GM12874 (cell line): ENCODE results near the gene PIWIL4.

Experiments used
- CTCF ChIP-seq: IDR thresholded peaks from 2 replicates; pipeline ENCODE4 v1.5.1; 2011; ENCODE audit warnings: low read depth, mild to moderate bottlenecking, control low read depth, low read length, moderate library complexity; ENCODE audit not compliant: insufficient read depth

PIWIL4 gene

GRCh38 chr11:94655956-94656355 lies 88.8 kb downstream of the PIWIL4 start:
- TF ChIP-seq CTCF, result no peak

- TF ChIP-seq CTCF, result no peak
These were observed 89.8 kb downstream of the PIWIL4 start for GRCh38 chr11:94656968-94657367.

- no peak for TF ChIP-seq CTCF
These were observed 90.5 kb downstream of the PIWIL4 start for GRCh38 chr11:94657629-94658028.

GRCh38 chr11:94658386-94658785 lies 91.2 kb downstream of the PIWIL4 start:
- no peak for TF ChIP-seq CTCF

- no peak for TF ChIP-seq CTCF
These were observed 91.7 kb downstream of the PIWIL4 start for GRCh38 chr11:94658888-94659287.

GRCh38 chr11:94661444-94661843 lies 94.3 kb downstream of the PIWIL4 start:
- TF ChIP-seq CTCF, result no peak

GRCh38 chr11:94662065-94662779 lies 95.1 kb downstream of the PIWIL4 start:
- TF ChIP-seq CTCF, result no peak
